SK-N-SH (cell line): ENCODE measurements around the gene RASGRP2. TPM values are rescaled to one million over a fixed set of nuclear protein-coding genes. Genes with fewer than 3 reads are reported as not detected.

Source experiments
- CTCF ChIA-PET: fragments of 300-600, 350-600 bp; formaldehyde crosslinking; extraction: SDS; loops from one replicate; lab custom pipeline; 2021; lab: Yijun Ruan, JAX
- POLR2A ChIA-PET: fragments of 350-600 bp; sonication (Branson Sonifier 250); formaldehyde crosslinking; extraction: SDS; loops from one replicate; lab custom pipeline; 2020; ENCODE audit warnings: antibody characterized with exemption, inconsistent platforms; lab: Yijun Ruan, JAX
- DNase-seq: peaks from one replicate; pipeline ENCODE4 v3.0.0; 2012
- H2AFZ ChIP-seq: fragments of 200-600 bp; sonication (generic); 2 replicates; pipeline ENCODE4 v1.8.1; 2016; ENCODE audit warnings: antibody characterized with exemption, mild to moderate bottlenecking, low read depth
- H3F3A ChIP-seq: fragments of 200-600 bp; sonication (generic); replicated peaks from 2 replicates; pipeline ENCODE3; 2016; ENCODE audit warnings: antibody characterized with exemption, mild to moderate bottlenecking; ENCODE audit not compliant: insufficient read depth
- H3K27ac ChIP-seq, 2 experiments: fragments of 200-500 bp in 1 of 2; fragments of 200-600 bp in 1 of 2; sonication (Bioruptor generic) in 1 of 2; sonication (generic), shearing (Covaris generic) in 1 of 2; 2 replicates each; pipeline versions ENCODE4 v1.5.1 to v1.6.1; 2014 to 2016; ENCODE audit warnings: low read depth in 2 of 2, inconsistent platforms in 1 of 2, low read length in 1 of 2, mild to moderate bottlenecking in 1 of 2, mixed read lengths in 1 of 2
- H3K27me3 ChIP-seq: fragments of 200-600 bp; sonication (generic), shearing (Covaris generic); 2 replicates; pipeline ENCODE4 v1.6.1; 2016; ENCODE audit warnings: mixed run types; ENCODE audit not compliant: insufficient read depth
- H3K36me3 ChIP-seq, 2 experiments: fragments of 200-500 bp in 1 of 2; fragments of 200-600 bp in 1 of 2; sonication (Bioruptor generic) in 1 of 2; sonication (generic) in 1 of 2; replicated peaks in 1 of 2; 2 replicates each; pipeline versions ENCODE3 to v1.5.1; 2014 to 2016; ENCODE audit warnings: low read length in 1 of 2, mild to moderate bottlenecking in 1 of 2; ENCODE audit not compliant: insufficient read depth in 2 of 2, control insufficient read depth in 1 of 2
- H3K4me1 ChIP-seq, 2 experiments: fragments of 200-500 bp in 1 of 2; fragments of 200-600 bp in 1 of 2; sonication (Bioruptor generic) in 1 of 2; sonication (generic), shearing (Covaris generic) in 1 of 2; 2 replicates each; pipeline versions ENCODE4 v1.5.1 to v1.6.1; 2014 to 2016; ENCODE audit warnings: low read depth in 1 of 2, low read length in 1 of 2, mixed run types in 1 of 2; ENCODE audit not compliant: insufficient read depth in 2 of 2, control insufficient read depth in 1 of 2
- H3K4me2 ChIP-seq: fragments of 200-600 bp; sonication (generic), shearing (Covaris generic); 2 replicates; pipeline ENCODE4 v1.6.1; 2017; ENCODE audit warnings: mixed run types
- H3K4me3 ChIP-seq, 2 experiments: fragments of 200-500 bp in 1 of 2; fragments of 200-600 bp in 1 of 2; sonication (Bioruptor generic) in 1 of 2; sonication (generic), shearing (Covaris generic) in 1 of 2; 2 replicates each; pipeline versions ENCODE4 v1.5.1 to v1.8.1; 2014 to 2016; ENCODE audit warnings: low read depth in 2 of 2, inconsistent platforms in 1 of 2, low read length in 1 of 2, mild to moderate bottlenecking in 1 of 2, mixed read lengths in 1 of 2, moderate library complexity in 1 of 2
- H3K79me2 ChIP-seq: fragments of 200-600 bp; sonication (generic); 2 replicates; pipeline ENCODE4 v1.8.1; 2017; ENCODE audit warnings: mild to moderate bottlenecking; ENCODE audit not compliant: insufficient read depth
- H3K9ac ChIP-seq: fragments of 200-600 bp; sonication (generic); 2 replicates; pipeline ENCODE4 v1.6.1; 2017; ENCODE audit warnings: mixed run types
- H3K9me2 ChIP-seq: fragments of 200-600 bp; sonication (generic); 2 replicates; pipeline ENCODE4 v1.6.1; 2017; ENCODE audit warnings: mixed run types
- H3K9me3 ChIP-seq: fragments of 200-600 bp; sonication (generic); 2 replicates; pipeline ENCODE4 v1.6.1; 2017; ENCODE audit warnings: mixed run types, mild to moderate bottlenecking, moderate library complexity
- H4K20me1 ChIP-seq: fragments of 200-600 bp; sonication (generic); 2 replicates; pipeline ENCODE4 v1.6.1; 2017; ENCODE audit warnings: mild to moderate bottlenecking, mixed run types; ENCODE audit not compliant: insufficient read depth
- ELF1 ChIP-seq: IDR thresholded peaks from 2 replicates; pipeline ENCODE4 v1.4.0; 2012
- EP300 ChIP-seq, 2 experiments: IDR thresholded peaks; 2 replicates each; pipeline versions ENCODE4 v1.4.0 to v1.6.1; 2012; ENCODE audit warnings: borderline replicate concordance in 1 of 2, low read depth in 1 of 2, low read length in 1 of 2
- EZH2phosphoT487 ChIP-seq: fragments of 200-600 bp; sonication (generic); IDR thresholded peaks from 2 replicates; pipeline ENCODE4 v1.6.1; 2017; ENCODE audit warnings: low read depth, mixed run types, mild to moderate bottlenecking, antibody characterized with exemption, moderate library complexity, borderline replicate concordance
- GATA2 ChIP-seq: sonication (generic); formaldehyde crosslinking; IDR thresholded peaks from 2 replicates; pipeline ENCODE4 v1.5.0; 2020; ENCODE audit warnings: mild to moderate bottlenecking, missing genetic modification reagents
- IRF3 ChIP-seq: fragments of 150-350 bp; IDR thresholded peaks from 2 replicates; pipeline ENCODE4 v1.6.1; 2016; ENCODE audit warnings: mild to moderate bottlenecking, low read depth, low read length
- MAX ChIP-seq: IDR thresholded peaks from 2 replicates; pipeline ENCODE4 v1.4.0; 2012; ENCODE audit warnings: low read depth
- MEF2A ChIP-seq: IDR thresholded peaks from 2 replicates; pipeline ENCODE4 v1.4.0; 2012; ENCODE audit warnings: low read depth, borderline replicate concordance
- NRF1 ChIP-seq: IDR thresholded peaks from 2 replicates; pipeline ENCODE4 v1.6.1; 2012; ENCODE audit warnings: low read depth, mild to moderate bottlenecking, low read length
- POLR2AphosphoS5 ChIP-seq: IDR thresholded peaks from 2 replicates; pipeline ENCODE4 v1.6.1; 2012; ENCODE audit warnings: low read depth, low read length
- RCOR1 ChIP-seq: fragments of 150-350 bp; IDR thresholded peaks from 2 replicates; pipeline ENCODE4 v1.6.1; 2017; ENCODE audit warnings: antibody characterized with exemption, low read length
- RFX5 ChIP-seq: IDR thresholded peaks from 2 replicates; pipeline ENCODE4 v1.6.1; 2012; ENCODE audit warnings: mild to moderate bottlenecking, improper control_type of control experiment, low read length
- RXRA ChIP-seq: IDR thresholded peaks from 2 replicates; pipeline ENCODE4 v1.4.0; 2012; ENCODE audit warnings: low read depth, mild to moderate bottlenecking, borderline replicate concordance
- SMC3 ChIP-seq: IDR thresholded peaks from 2 replicates; pipeline ENCODE4 v1.6.1; 2012; ENCODE audit warnings: low read depth, low read length, improper control_type of control experiment
- TEAD4 ChIP-seq: IDR thresholded peaks from 2 replicates; pipeline ENCODE4 v1.4.0; 2012; ENCODE audit warnings: mild to moderate bottlenecking, borderline replicate concordance; ENCODE audit not compliant: insufficient read depth
- USF1 ChIP-seq: IDR thresholded peaks from 2 replicates; pipeline ENCODE4 v1.4.0; 2012; ENCODE audit warnings: low read depth, borderline replicate concordance
- USF2 ChIP-seq: fragments of 150-350 bp; IDR thresholded peaks from 2 replicates; pipeline ENCODE4 v1.6.1; 2017; ENCODE audit warnings: antibody characterized with exemption, low read length, low read depth, borderline replicate concordance
- WGBS: methylation state at CpG from one replicate; pipeline ENCODE4 v1.1.6; 2017; ENCODE audit warnings: low lambda C conversion rate; 5-methylcytosine and 5-hydroxymethylcytosine counted together
- polyA plus RNA-seq, 3 experiments: library from polyadenylated mRNA; depleted of rRNA; stranded (reverse); fragments of >200 nt; gene quantifications; 2 replicates each; pipeline ENCODE4 v1.2.3, GENCODE V29; 2012

Gene RASGRP2
- polyA plus RNA-seq, 1 of the 3 experiments (the other 2 are of a cell fraction) = 1.6 TPM

GRCh38 chr11:64679846-64680245 is 64.1 kb downstream of the RASGRP2 start:
- no peaks in the 10 kb centered on the region for H4K20me1 ChIP-seq
- no peak overlapping the region for H3K4me3 ChIP-seq
- ChIA-PET POLR2A (no interaction called here), CTCF (interaction anchor here (1.4 to 2.4 kb wide), 3 partner anchors 9 to 27 kb away, joined by 3 to 21 read pairs (median 6); no protein-coding TSS in a partner anchor)
- H2AFZ ChIP-seq = no peak overlapping the region
- H3K27ac ChIP-seq = no peak overlapping the region
- H3K36me3 ChIP-seq = no peaks in the 10 kb centered on the region
- H3F3A ChIP-seq = no peaks in the 10 kb centered on the region
- TF ChIP-seq SMC3 (no peak), POLR2AphosphoS5 (no peak), TEAD4 (no peak), NRF1 (no peak), RFX5 (no peak), EZH2phosphoT487 (no peak), IRF3 (no peak), RCOR1 (no peak), EP300 (IDR thresholded peaks at IDR 0.05; ENCODE audit: borderline replicate concordance in 1 of 2, low read depth in 1 of 2, low read length in 1 of 2) (no peak), MAX (no peak), ELF1 (no peak), USF2 (no peak), MEF2A (no peak), RXRA (no peak), USF1 (no peak), GATA2 (CRISPR knock-in tag) (no peak)
- DNase-seq = no peak
- no peaks in the 10 kb centered on the region for H3K9me3 ChIP-seq
- H3K27me3 ChIP-seq = peaks cover 21% of the 10 kb centered on the region; the same call in 1 of the 2 replicates
- H3K4me1 ChIP-seq = peaks cover 7 to 15% of the 10 kb centered on the region in 2 experiments; a peak in 1 of 4 replicates
- WGBS = 5% methylated on average over 1 of the region's 2 CpGs
- no peaks in the 10 kb centered on the region for H3K9me2 ChIP-seq
- H3K79me2 ChIP-seq = no peaks in the 10 kb centered on the region
- H3K9ac ChIP-seq = no peak overlapping the region
- H3K4me2 ChIP-seq = no peak overlapping the region
